H1 (cell line): ENCODE data around the gene CRYM. TPM values are rescaled to one million over a fixed set of nuclear protein-coding genes. Genes with fewer than 3 reads are reported as not detected.

ENCODE experiments used
- CTCF ChIA-PET: fragments of 300-600 bp; sonication (Branson Sonifier 250); formaldehyde crosslinking; loops from one replicate; lab custom pipeline; 2021; ENCODE audit not compliant: partially characterized antibody; lab: Charles Lee
- POLR2A ChIA-PET: fragments of 300-600 bp; sonication (Branson Sonifier 250); formaldehyde crosslinking; loops from one replicate; lab custom pipeline; 2021; ENCODE audit warnings: inconsistent platforms; ENCODE audit not compliant: partially characterized antibody; lab: Charles Lee
- DNase-seq, 2 experiments: peaks; one replicate each; pipeline versions ENCODE4 v3.0.0 to v3.0.0-alpha.2; 2010 to 2022; ENCODE audit warnings: low spot score in 2 of 2, low read depth in 1 of 2, mixed read lengths in 1 of 2
- FAIRE-seq: peaks from 2 replicates; lab custom pipeline; 2011; peaks lifted over from hg19 to GRCh38; lab: Jason Lieb, UNC
- H2AFZ ChIP-seq: 2 replicates; pipeline ENCODE4 v1.8.1; 2012; ENCODE audit warnings: low read length, inconsistent platforms
- H2AK5ac ChIP-seq: 2 replicates; pipeline ENCODE4 v1.6.1; 2013; ENCODE audit warnings: low read depth, low read length
- H2BK120ac ChIP-seq: replicated peaks from 2 replicates; pipeline ENCODE3; 2013; ENCODE audit warnings: low read depth, low read length, inconsistent platforms
- H2BK12ac ChIP-seq: 2 replicates; pipeline ENCODE4 v1.6.1; 2013; ENCODE audit warnings: low read depth, low read length
- H2BK15ac ChIP-seq: 2 replicates; pipeline ENCODE4 v1.6.1; 2013; ENCODE audit warnings: low read length
- H2BK20ac ChIP-seq: 2 replicates; pipeline ENCODE4 v1.6.1; 2013; ENCODE audit warnings: low read length
- H2BK5ac ChIP-seq: 2 replicates; pipeline ENCODE4 v1.6.1; 2013; ENCODE audit warnings: low read depth, low read length
- H3K14ac ChIP-seq: 2 replicates; pipeline ENCODE4 v1.6.1; 2013; ENCODE audit warnings: inconsistent platforms; ENCODE audit not compliant: insufficient read length
- H3K18ac ChIP-seq: 2 replicates; pipeline ENCODE4 v1.6.1; 2013; ENCODE audit warnings: low read length; ENCODE audit errors: extremely low read depth
- H3K23ac ChIP-seq: 2 replicates; pipeline ENCODE4 v1.6.1; 2013; ENCODE audit warnings: inconsistent platforms; ENCODE audit not compliant: insufficient read length
- H3K23me2 ChIP-seq: 2 replicates; pipeline ENCODE4 v1.6.1; 2013; ENCODE audit warnings: low read depth, low read length
- H3K27ac ChIP-seq: 2 replicates; pipeline ENCODE4 v1.6.1; 2011; ENCODE audit warnings: low read depth, low read length, inconsistent platforms
- H3K27me3 ChIP-seq, 4 experiments: replicated peaks in 1 of 4; 1 replicate in 1 of 4; 2 replicates in 3 of 4; pipeline versions ENCODE4 v1.6.1 to v1.8.1; 2011 to 2013; ENCODE audit warnings: low read length in 3 of 4, mild to moderate bottlenecking in 3 of 4, inconsistent platforms in 2 of 4, mixed read lengths in 2 of 4, moderate library complexity in 1 of 4; ENCODE audit not compliant: control insufficient read depth in 3 of 4, insufficient read depth in 3 of 4; ENCODE audit errors: extremely low read depth in 1 of 4
- H3K36me3 ChIP-seq, 4 experiments: 2 replicates each; pipeline versions ENCODE4 v1.6.1 to v1.8.1; 2011 to 2013; ENCODE audit warnings: mild to moderate bottlenecking in 4 of 4, low read length in 3 of 4, moderate library complexity in 2 of 4, control low read depth in 1 of 4, inconsistent platforms in 1 of 4; ENCODE audit not compliant: insufficient read depth in 4 of 4, control insufficient read depth in 2 of 4
- H3K4ac ChIP-seq: replicated peaks from 2 replicates; pipeline ENCODE3; 2013; ENCODE audit warnings: low read length, low read depth, mixed read lengths, inconsistent platforms; ENCODE audit not compliant: insufficient read length
- H3K4me1 ChIP-seq, 4 experiments: replicated peaks in 1 of 4; 1 replicate in 1 of 4; 2 replicates in 3 of 4; pipeline versions ENCODE4 v1.6.1 to v1.8.1; 2011 to 2013; ENCODE audit warnings: low read length in 3 of 4, inconsistent platforms in 2 of 4, mixed read lengths in 1 of 4; ENCODE audit not compliant: insufficient read depth in 4 of 4, control insufficient read depth in 3 of 4
- H3K4me2 ChIP-seq, 2 experiments: 2 replicates each; pipeline versions ENCODE4 v1.6.1 to v1.8.1; 2011 to 2013; ENCODE audit warnings: low read depth in 2 of 2, low read length in 2 of 2, control low read depth in 1 of 2, inconsistent platforms in 1 of 2, mild to moderate bottlenecking in 1 of 2; ENCODE audit not compliant: insufficient read depth in 1 of 2
- H3K4me3 ChIP-seq, 4 experiments: fragments of 200-600, 300-600 bp in 1 of 4; sonication (generic), shearing (Covaris generic), sonication (Bioruptor Twin) in 1 of 4; 2 replicates each; pipeline versions ENCODE4 v1.5.1 to v1.8.1; 2011 to 2016; ENCODE audit warnings: low read length in 4 of 4, low read depth in 3 of 4, control low read depth in 2 of 4, inconsistent platforms in 2 of 4, mild to moderate bottlenecking in 2 of 4, mixed read lengths in 1 of 4, moderate library complexity in 1 of 4; ENCODE audit not compliant: insufficient read depth in 2 of 4; ENCODE audit errors: extremely low read depth in 1 of 4
- H3K56ac ChIP-seq: replicated peaks from 2 replicates; pipeline ENCODE3; 2013; ENCODE audit warnings: low read depth, mild to moderate bottlenecking, mixed read lengths, low read length, inconsistent platforms; ENCODE audit not compliant: insufficient read length
- H3K79me1 ChIP-seq: 2 replicates; pipeline ENCODE4 v1.6.1; 2013; ENCODE audit warnings: low read depth, low read length, control low read depth
- H3K79me2 ChIP-seq, 2 experiments: 2 replicates each; pipeline versions ENCODE4 v1.6.1 to v1.8.1; 2012 to 2013; ENCODE audit warnings: low read length in 2 of 2, mild to moderate bottlenecking in 2 of 2, inconsistent platforms in 1 of 2; ENCODE audit not compliant: insufficient read depth in 2 of 2, control insufficient read depth in 1 of 2
- H3K9ac ChIP-seq, 4 experiments: replicated peaks in 1 of 4; 1 replicate in 1 of 4; 2 replicates in 3 of 4; pipeline versions ENCODE4 v1.6.1 to v1.8.1; 2011 to 2013; ENCODE audit warnings: low read depth in 3 of 4, low read length in 3 of 4, control low read depth in 2 of 4, mild to moderate bottlenecking in 2 of 4, moderate library complexity in 2 of 4, inconsistent platforms in 1 of 4; ENCODE audit errors: extremely low read depth in 1 of 4
- H3K9me3 ChIP-seq, 2 experiments: 2 replicates each; pipeline versions ENCODE4 v1.6.1 to v1.8.1; 2012 to 2013; ENCODE audit warnings: mild to moderate bottlenecking in 2 of 2, moderate library complexity in 2 of 2, control low read depth in 1 of 2, inconsistent platforms in 1 of 2, low read depth in 1 of 2, low read length in 1 of 2, mixed read lengths in 1 of 2; ENCODE audit not compliant: insufficient read depth in 2 of 2
- H4K20me1 ChIP-seq, 2 experiments: replicated peaks in 1 of 2; 2 replicates each; pipeline versions ENCODE3 to v1.8.1; 2011 to 2013; ENCODE audit warnings: inconsistent platforms in 2 of 2, low read length in 2 of 2, mild to moderate bottlenecking in 1 of 2; ENCODE audit not compliant: insufficient read depth in 2 of 2, control insufficient read depth in 1 of 2
- H4K5ac ChIP-seq: 2 replicates; pipeline ENCODE4 v1.6.1; 2013; ENCODE audit warnings: low read length, low read depth, mixed read lengths, inconsistent platforms; ENCODE audit not compliant: insufficient read length
- H4K8ac ChIP-seq: 2 replicates; pipeline ENCODE4 v1.8.0; 2013; ENCODE audit warnings: mild to moderate bottlenecking, moderate library complexity, low read length, inconsistent platforms; ENCODE audit not compliant: insufficient read depth; ENCODE audit errors: extremely low read depth
- H4K91ac ChIP-seq: replicated peaks from 2 replicates; pipeline ENCODE3; 2013; ENCODE audit warnings: low read length, mixed read lengths, inconsistent platforms; ENCODE audit not compliant: insufficient read length
- CBX8 ChIP-seq: fragments of 300-800, 300-1000 bp; sonication (generic); IDR thresholded peaks from 2 replicates; pipeline ENCODE4 v1.7.1; 2016; ENCODE audit warnings: low read depth, low read length, borderline replicate concordance
- CEBPB ChIP-seq: IDR thresholded peaks from 2 replicates; pipeline ENCODE4 v1.6.1; 2012; ENCODE audit warnings: low read depth, low read length
- FOSL1 ChIP-seq: IDR thresholded peaks from 2 replicates; pipeline ENCODE4 v1.6.1; 2011; ENCODE audit warnings: mild to moderate bottlenecking, low read depth, low read length, moderate library complexity; ENCODE audit not compliant: insufficient read depth
- JUN ChIP-seq: IDR thresholded peaks from 2 replicates; pipeline ENCODE4 v1.6.1; 2011; ENCODE audit warnings: low read depth, mild to moderate bottlenecking, improper control_type of control experiment, low read length
- KDM4A ChIP-seq: IDR thresholded peaks from one replicate; pipeline ENCODE4 v1.7.1; 2012; ENCODE audit warnings: low read depth, mild to moderate bottlenecking, moderate library complexity, low read length, inconsistent platforms; ENCODE audit not compliant: severe bottlenecking
- NANOG ChIP-seq: IDR thresholded peaks from 2 replicates; pipeline ENCODE4 v1.6.1; 2011; ENCODE audit warnings: low read length, low read depth, mild to moderate bottlenecking, inconsistent platforms; ENCODE audit not compliant: insufficient read depth, poor library complexity, severe bottlenecking
- PHF8 ChIP-seq: fragments of 200-600 bp; sonication (generic); conservative IDR thresholded peaks from 2 replicates; pipeline ENCODE4 v1.7.1; 2012; ENCODE audit warnings: low read depth, mild to moderate bottlenecking, inconsistent platforms, low read length, moderate library complexity
- POLR2A ChIP-seq, 2 experiments: IDR thresholded peaks; 1 replicate in 1 of 2; 2 replicates in 1 of 2; pipeline ENCODE4 v1.6.1; 2011; ENCODE audit warnings: low read depth in 2 of 2, low read length in 2 of 2, mild to moderate bottlenecking in 2 of 2; ENCODE audit errors: control extremely low read depth in 1 of 2
- POLR2AphosphoS5 ChIP-seq: IDR thresholded peaks from 2 replicates; pipeline ENCODE4 v1.6.1; 2011; ENCODE audit warnings: low read depth, low read length
- RAD21 ChIP-seq, 2 experiments: IDR thresholded peaks in 1 of 2; conservative IDR thresholded peaks in 1 of 2; 2 replicates each; pipeline ENCODE4 v1.6.1; 2011; ENCODE audit warnings: low read depth in 2 of 2, low read length in 2 of 2, improper control_type of control experiment in 1 of 2, inconsistent platforms in 1 of 2, mild to moderate bottlenecking in 1 of 2, moderate library complexity in 1 of 2
- RBBP5 ChIP-seq: IDR thresholded peaks from 2 replicates; pipeline ENCODE4 v1.7.1; 2012; ENCODE audit warnings: low read depth, mild to moderate bottlenecking, inconsistent platforms, low read length, moderate library complexity, borderline replicate concordance
- SRF ChIP-seq: IDR thresholded peaks from 2 replicates; pipeline ENCODE4 v1.6.1; 2011; ENCODE audit warnings: mild to moderate bottlenecking, low read depth, low read length, moderate library complexity
- TEAD4 ChIP-seq: IDR thresholded peaks from 2 replicates; pipeline ENCODE4 v1.6.1; 2012; ENCODE audit warnings: low read depth, low read length, inconsistent platforms, mixed read lengths
- ZNF274 ChIP-seq: IDR thresholded peaks from 2 replicates; pipeline ENCODE4 v1.7.0; 2012; ENCODE audit warnings: low read length, borderline replicate concordance; ENCODE audit errors: extremely low read depth
- polyA plus RNA-seq, 7 experiments: library from polyadenylated mRNA; depleted of rRNA in 3 of 7; stranded (reverse) in 5 of 7; unstranded in 2 of 7; fragments of >200 nt in 5 of 7; fragments of 200-250 nt in 2 of 7; gene quantifications; 1 replicate in 5 of 7; 2 replicates in 1 of 7; 4 replicates in 1 of 7; pipeline versions ENCODE4 v1.2.1 to v1.2.3, GENCODE V29; 2011 to 2013; ENCODE audit warnings: missing spikeins in 2 of 7, mixed read lengths in 2 of 7
- total RNA-seq: library from RNA; stranded (reverse); fragmentation: NEBNext Ultra II Directional; extraction: Animal tissue kit (Norgen Biotek cat#: 25700); gene quantifications from 2 replicates; pipeline ENCODE4 v1.2.1, GENCODE V29; 2021
- TF ChIP-seq, protein P1 (sequence below): IDR thresholded peaks from 2 replicates; pipeline ENCODE4 v1.6.1; 2011; ENCODE audit warnings: low read length, improper control_type of control experiment

CRYM gene
- total and polyA plus RNA-seq, 2 of the 8 experiments (the other 6 are each of a cell fraction or from before 2014, with no cell fraction given): 12.9 to 40.4 TPM

DNA sequence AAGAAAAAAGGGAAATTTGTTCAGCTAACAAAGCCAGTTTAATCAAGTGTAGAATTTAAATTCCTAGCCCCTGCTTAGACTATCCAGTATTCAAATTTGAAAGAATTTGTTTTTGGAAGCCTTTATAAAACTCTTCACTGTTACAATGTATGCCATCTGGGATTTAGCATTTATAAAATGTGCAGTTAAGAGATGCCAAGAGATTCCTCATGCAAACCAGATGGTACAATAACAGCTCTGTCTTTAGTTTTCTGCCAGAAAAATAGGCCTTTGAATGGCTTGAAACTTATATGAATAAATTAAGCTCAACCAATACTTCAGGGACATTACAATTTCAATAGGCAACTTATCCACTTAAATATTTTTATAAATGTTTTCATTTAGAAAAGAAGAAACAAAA is 51.3 kb downstream of the CRYM start:
- Histone ChIP-seq H4K91ac (no peak overlapping the region), H3K9me3 (no peaks in the 10 kb centered on the region), H3K14ac (no peak overlapping the region), H4K8ac (no peak overlapping the region), H3K36me3 (no peaks in the 10 kb centered on the region), H3K4me3 (no peak overlapping the region), H3K4me2 (no peak overlapping the region), H3K4me1 (peaks cover 2 to 13% (median 10%) of the 10 kb centered on the region in 4 experiments; a peak in 6 of 7 replicates), H3K79me1 (no peaks in the 10 kb centered on the region), H2AFZ (no peak overlapping the region), H2BK120ac (no peak overlapping the region), H3K23ac (no peak overlapping the region), H2BK5ac (no peak overlapping the region), H3K27me3 (no peaks in the 10 kb centered on the region), H4K5ac (no peak overlapping the region), H2AK5ac (no peak overlapping the region), H3K23me2 (no peaks in the 10 kb centered on the region), H3K4ac (no peak overlapping the region), H2BK12ac (no peak overlapping the region), H2BK15ac (no peak overlapping the region), H3K79me2 (no peaks in the 10 kb centered on the region), H3K27ac (no peak overlapping the region), H3K56ac (no peak overlapping the region), H4K20me1 (no peaks in the 10 kb centered on the region), H2BK20ac (no peak overlapping the region), H3K9ac (no peak overlapping the region), H3K18ac (no peak overlapping the region)
- POLR2A ChIA-PET: no interaction called here
- CTCF ChIA-PET: interaction anchor here (1.1 to 1.5 kb wide), 2 partner anchors 9 to 38 kb away, joined by 3 to 4 read pairs; no protein-coding TSS in a partner anchor
- DNase-seq (no peak), FAIRE-seq (no peak)
- TF ChIP-seq SRF: no peak
- TF ChIP-seq, protein P1, sequence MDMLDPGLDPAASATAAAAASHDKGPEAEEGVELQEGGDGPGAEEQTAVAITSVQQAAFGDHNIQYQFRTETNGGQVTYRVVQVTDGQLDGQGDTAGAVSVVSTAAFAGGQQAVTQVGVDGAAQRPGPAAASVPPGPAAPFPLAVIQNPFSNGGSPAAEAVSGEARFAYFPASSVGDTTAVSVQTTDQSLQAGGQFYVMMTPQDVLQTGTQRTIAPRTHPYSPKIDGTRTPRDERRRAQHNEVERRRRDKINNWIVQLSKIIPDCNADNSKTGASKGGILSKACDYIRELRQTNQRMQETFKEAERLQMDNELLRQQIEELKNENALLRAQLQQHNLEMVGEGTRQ: no peak
- no peak for TF ChIP-seq RBBP5
- TF ChIP-seq FOSL1: no peak
- no peak for TF ChIP-seq CEBPB
- no peak for TF ChIP-seq JUN
- TF ChIP-seq RAD21 (IDR thresholded peaks at IDR 0.05 in 1 of 2, conservative IDR thresholded peaks at IDR 0.05 in 1 of 2; ENCODE audit: low read depth in 2 of 2, low read length in 2 of 2): no peak
- TF ChIP-seq KDM4A: no peak
- no peak for TF ChIP-seq TEAD4
- no peak for TF ChIP-seq NANOG
- TF ChIP-seq CBX8: no peak
- TF ChIP-seq POLR2AphosphoS5: no peak
- no peak for TF ChIP-seq POLR2A (IDR thresholded peaks at IDR 0.05; ENCODE audit: control extremely low read depth in 1 of 2, low read depth in 2 of 2, low read length in 2 of 2)
- no peak for TF ChIP-seq PHF8
- TF ChIP-seq ZNF274: no peak
